GM18861 (cell line): ENCODE results near the gene GPR34.
"Not testable (repeated sequence)": the region's sequence is repeated elsewhere in the genome, so short reads cannot be mapped to it uniquely, and the experiment has no call there.

ENCODE experiments used
- ATAC-seq: cut with Tn5 transposase; IDR thresholded peaks from one replicate; pipeline ENCODE4 v1.9.1; 2021; ENCODE audit not compliant: unreplicated experiment

The GPR34 gene, protein sequence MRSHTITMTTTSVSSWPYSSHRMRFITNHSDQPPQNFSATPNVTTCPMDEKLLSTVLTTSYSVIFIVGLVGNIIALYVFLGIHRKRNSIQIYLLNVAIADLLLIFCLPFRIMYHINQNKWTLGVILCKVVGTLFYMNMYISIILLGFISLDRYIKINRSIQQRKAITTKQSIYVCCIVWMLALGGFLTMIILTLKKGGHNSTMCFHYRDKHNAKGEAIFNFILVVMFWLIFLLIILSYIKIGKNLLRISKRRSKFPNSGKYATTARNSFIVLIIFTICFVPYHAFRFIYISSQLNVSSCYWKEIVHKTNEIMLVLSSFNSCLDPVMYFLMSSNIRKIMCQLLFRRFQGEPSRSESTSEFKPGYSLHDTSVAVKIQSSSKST

DNA sequence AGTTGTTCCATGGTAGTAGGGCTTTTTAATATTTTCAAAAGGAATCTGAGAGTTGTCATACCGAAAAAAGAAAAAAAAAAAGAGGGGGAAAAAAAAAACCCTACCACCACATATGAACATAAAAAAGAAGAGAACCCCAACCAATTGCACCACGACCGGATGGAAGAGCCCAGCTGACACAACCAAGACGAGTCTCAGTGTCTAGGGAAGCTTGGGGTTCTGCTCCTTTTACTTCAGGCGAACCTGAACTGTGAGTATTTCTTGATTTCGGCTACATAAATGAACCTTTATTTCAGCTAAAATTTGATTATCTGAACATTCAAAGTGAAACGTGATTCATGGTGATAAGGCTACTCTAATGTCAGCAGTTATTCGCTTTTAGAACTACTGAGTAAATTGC is at the start of gene GPR34:
Gene GPR34, plus strand, starts transcription at position 139 of the 400 bp plus-strand sequence. CDS start 6,661 bp downstream, outside the sequence.
- ATAC-seq: no peak

DNA sequence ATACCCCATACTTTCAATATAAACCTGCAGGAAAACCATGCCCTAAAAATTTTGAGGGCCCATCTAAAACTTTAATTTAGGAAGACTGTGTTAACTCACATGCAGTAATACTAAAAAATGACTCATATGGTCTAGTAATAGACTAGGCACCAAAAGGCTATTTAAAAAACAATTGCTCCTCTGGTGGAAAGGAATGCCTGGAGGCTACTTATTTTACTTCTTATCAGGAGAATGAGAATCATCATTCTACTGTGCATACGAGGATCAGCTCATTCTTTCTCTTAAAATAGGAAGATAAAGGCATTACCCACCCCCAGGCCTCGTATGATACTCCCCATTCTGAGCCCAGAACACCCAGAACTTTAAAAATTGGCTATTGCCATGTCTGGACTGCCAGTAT is 42.6 kb upstream of the GPR34 start:
- ATAC-seq: not testable (repeated sequence)

DNA sequence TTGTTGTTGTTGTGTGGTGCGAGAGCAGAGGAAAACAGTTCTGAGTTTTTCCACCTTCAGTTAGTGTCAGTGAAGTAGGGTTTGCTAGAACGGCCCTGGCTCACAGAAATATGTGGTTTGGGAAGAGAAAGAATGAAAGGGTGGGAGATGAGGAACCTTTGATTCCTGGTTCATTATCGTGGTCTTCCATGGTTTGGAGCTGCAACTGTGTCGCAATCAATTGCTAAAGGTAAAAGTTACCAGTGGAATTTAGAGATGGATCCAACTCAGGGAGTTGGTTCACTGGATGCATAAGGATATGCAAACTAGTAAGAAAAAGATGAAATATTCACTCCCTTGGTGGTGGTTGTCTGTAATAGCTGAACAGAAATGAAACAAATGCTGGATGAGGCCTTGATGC is 35.6 kb upstream of the GPR34 start:
- ATAC-seq: no peak

DNA sequence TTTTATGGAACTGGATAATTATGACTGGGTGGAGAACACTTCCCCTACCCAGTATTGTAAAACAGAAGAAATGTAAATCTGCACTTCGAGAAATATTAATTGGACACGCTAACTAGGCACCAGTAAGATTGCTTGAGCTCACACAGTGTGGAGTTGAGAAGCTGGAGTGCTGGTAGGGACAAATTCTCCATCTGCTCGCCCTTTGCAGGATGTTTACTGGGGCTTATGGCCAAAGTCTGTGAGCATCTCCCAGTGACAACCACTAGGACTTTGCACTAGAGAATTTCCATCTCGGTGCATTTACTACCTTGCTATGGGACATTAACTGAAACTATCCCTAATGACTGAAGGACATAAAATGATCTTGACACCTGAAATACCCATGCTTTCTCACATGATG is 33.7 kb upstream of the GPR34 start:
- no peak for ATAC-seq

DNA sequence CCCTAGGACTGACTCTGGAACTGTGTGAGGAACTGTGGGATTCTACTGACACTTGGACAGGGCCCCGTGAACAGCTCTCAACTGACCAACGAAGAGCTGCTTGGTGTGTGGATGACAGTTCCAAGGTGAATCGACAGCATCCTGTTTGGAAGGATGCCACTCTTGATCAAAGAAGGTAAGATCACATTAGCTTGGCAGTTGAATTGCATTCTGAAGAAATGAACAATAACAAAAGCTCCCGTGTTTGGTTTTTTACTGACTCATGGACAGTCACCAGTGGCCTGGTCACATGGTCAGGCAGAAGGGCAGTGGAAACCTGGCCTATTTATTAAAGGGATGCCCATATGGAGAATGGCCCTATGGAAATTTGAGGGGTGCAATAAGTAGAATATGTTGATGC is 33.1 kb upstream of the GPR34 start:
- no peak for ATAC-seq

DNA sequence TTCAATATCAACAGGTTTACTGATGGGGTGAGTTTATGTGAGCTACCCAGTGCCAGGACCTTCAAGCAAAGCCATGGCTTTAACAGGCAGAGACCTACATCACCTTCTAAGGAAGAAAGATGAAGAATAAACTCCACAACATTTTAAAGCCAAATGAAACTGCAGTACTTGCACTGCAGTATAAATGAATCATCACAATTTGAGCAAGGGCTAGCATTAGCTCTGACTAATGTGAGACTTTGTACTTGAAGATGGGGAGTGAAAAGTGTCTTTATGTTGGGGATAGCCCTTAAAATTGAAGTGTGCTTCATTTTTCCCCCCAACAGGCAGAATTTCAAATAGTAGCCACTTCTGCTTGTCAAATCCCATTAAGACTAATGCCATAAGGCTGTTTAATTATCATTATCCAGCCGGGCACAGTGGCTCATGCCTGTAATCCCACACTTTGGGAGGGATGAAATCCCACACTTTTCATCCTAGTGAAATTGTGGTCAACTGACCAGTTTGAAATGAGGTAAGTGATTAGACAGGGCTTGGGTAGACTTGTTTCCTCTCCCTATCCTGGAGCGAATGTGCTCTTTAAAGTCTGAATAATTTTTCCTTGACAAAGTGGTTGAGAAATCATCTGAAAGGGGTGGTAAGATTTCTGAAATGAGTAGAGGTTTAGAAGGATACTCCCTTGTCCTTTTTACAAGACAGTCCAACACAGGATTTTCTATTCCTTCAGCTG is 27.2 kb upstream of the GPR34 start:
- no peak for ATAC-seq

DNA sequence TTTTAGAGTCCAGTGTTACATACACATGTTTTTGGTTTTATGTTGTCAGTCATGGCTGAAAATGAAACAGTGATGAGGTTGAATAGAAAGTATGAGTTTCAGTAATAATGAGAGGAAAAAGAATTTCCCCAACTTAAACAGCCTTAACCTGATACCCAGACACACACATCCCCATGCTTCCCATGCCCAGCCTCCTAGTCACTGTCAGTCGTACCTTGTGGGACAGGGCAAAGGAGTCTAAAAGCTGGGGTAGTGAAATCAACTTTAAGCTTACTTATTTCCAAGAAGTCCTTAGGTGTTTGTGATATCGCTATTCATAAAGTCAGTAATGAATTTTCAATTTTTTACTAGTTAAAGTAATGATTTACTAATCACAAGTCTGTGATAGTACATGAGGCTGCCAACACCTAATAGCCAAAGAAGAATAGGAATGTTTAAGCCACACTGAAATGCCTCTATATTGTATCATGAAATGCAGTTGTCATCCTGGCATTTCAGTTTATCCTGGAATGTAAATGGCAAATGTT is 24.3 kb upstream of the GPR34 start:
- peak; percentile 80 for ATAC-seq

DNA sequence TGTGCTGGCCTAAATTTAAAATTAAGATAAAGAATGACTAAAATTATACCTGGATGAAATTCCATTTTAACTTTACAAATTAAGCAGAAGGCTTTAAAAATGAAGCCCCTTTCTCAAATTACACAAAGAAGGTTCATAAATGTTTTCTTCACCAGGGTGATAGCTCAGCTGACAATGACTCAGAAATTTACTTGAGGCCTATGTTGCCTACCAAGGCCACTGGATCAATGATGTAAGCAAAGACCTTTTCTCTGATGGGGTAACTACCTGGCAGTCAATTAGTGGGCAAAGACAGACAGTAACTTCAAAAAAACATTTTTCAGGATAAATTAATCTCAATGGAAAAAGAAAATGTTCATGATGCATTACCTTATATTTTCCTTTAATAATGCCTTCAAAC is 23.9 kb upstream of the GPR34 start:
- ATAC-seq: no peak

DNA sequence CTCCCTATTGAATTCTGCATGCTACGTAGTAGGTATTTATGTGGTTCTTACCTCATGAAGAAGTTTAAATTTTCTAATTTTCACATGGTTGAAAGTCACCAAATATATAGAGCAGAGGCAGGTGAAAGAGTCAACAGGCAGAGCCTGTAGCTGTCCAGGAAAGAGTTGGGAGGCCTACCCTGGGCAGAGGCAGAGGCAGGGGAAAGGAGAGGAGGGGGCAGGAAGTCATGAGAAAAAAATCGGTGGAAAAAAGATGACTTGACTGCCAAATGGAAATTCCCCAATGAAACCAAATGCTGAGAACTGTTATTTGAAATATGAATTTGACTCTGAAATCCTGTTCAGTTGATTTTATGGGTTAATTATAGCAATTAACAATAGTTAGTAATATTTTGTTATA is 23.1 kb upstream of the GPR34 start:
- no peak for ATAC-seq

DNA sequence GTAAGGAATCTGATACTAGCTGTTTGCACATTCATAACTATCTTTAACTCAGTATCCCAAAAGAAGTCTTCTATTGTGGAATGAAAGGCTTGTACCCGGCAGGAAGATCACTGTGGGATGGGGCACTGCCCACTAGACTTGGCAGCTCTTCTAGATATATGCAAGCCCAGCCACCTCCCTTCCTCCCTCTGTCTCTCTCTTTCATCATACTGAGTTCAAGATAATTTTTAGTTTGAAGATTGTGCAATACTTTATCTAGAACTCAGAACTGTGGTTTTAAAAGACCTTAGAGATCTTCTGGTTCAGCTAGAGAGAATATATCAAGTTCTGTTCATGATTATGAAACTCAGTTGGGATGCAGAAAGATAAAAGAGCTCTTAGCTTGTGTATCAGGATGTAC is 22.5 kb upstream of the GPR34 start:
- no peak for ATAC-seq

DNA sequence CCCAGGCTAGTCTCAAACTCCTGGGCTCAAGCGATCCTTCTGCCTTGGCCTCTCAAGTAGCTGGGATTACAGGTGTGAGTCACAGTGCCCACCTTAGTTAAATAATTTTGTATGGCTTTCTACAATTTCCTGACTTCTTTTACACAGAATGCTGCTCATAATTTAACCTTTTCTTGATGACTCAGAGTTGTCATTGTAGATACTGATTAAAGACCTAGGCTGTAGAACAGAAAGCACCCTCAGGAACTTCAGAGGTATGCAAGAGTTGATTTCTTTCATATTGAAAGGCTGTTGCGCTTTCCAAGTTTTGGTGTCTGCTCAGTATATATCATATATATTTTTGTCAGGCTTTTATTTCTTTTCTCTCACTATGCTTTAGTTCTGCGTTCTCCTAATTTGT is 21.1 kb upstream of the GPR34 start:
- ATAC-seq: no peak

DNA sequence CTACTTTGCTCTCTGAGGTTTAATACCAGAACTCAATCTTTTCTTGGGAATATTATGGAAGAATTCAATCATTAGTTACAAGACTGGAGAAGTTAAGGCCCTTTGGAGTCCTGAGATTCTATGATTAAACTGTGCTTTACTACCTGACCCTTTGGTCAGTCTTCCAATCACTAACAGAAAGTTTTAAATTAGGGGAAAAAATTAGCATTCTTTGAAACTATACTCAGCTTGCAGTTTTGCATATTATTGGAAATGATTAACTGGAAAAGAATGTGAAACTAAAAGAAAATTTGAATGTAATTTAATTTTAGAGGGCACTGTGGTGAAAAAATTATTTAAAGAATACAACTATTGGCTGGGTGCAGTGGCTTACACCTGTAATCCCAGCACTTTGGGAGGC is 18.7 kb upstream of the GPR34 start:
- ATAC-seq: peak; percentile 53

DNA sequence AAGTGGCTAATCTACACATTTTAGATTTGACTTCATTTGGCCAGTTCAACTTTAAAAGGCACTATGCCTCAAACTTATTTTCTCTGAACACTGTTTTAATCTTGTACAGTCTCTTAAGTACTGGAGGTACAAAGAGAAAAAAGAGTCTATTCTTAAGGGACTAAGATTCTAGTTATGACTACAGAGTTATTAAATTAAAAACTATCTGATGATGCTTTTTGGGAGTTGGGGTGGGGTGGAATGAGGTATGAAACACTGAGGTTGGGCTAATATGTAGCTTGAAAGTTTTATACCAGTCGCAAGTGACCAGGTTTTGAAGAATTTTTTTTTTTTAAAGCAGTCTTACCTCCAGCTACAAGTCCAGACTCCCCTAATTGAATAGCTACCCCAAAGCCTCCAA is 17.7 kb upstream of the GPR34 start:
- peak; percentile 56 for ATAC-seq

DNA sequence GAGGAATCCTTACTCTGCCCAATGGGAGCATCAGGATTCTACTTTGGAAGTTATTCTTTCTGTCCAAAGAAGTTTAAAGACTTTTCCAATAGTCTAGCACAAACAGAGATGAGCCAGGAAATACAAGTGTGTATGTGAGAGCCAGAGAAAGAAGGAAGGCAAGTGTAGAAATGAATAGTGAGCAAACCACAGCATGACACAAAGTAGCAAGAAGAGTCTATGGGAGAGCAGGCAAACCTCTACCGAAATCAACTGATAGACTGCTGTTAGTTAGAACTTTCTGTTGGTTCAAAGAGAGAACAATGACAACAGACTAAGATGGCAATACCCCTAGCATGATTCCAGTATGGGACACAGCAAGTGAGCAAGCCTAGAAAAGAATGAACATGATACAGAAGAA is 16.1 kb upstream of the GPR34 start:
- no peak for ATAC-seq

DNA sequence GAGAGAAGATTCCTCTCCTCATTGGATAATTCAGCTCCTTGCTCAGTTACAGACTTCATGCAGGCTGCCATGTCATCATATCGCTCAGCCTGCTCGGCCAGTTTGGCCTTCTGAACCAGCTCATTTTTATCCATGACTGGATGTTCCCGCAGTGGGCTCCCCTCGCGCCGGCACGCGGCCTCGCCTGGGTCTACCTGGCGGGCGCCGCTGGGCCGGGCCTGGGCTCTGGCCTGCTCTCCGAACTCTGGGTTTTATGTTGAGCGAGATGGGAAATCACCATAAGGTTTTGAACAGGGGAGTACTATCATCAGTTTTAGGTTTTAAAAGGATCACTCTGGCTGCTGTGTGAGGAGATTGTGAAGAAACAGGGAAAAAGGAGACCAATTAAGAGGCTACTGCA is 12.4 kb upstream of the GPR34 start:
- ATAC-seq: not testable (repeated sequence)

DNA sequence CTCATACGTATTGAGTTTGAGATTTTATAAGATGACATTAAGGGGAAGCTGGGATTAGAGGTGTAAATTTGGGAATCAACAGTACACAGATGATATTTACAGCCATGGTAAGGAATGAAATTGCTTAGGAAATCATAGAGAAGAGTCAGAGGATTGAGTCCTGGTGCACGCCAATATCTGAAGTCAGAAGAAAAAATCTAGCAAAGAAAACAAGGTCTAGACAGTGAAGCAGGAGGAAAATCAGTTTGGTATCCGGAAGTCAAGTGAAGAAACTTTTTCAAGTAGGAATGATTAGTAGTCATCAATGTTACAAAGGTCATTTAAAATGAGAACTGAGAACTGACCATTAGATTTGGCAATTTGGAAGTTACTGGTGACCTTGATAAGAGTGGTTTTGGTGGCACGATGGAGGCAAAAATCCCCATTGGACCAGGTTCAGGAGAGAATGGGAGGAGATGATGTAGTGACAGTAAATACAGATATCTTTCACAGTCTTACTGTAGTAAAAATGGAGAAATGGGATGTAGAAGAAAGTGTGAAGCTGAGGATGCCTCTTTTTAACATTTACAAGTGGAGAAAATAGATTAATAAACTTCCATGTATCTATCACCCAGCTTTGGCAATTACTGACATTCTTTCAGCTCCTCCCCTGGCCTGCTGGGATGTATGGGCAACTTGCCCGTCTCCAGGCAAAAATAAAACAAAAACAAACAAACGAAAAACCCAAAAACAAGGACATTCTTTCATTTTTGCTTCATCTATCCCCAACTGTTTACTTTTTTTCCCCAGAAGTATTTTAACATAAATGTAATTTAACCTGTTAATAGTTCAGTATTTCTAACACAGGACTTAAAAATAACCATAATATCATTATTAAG is 11.4 kb upstream of the GPR34 start:
- ATAC-seq: no peak

DNA sequence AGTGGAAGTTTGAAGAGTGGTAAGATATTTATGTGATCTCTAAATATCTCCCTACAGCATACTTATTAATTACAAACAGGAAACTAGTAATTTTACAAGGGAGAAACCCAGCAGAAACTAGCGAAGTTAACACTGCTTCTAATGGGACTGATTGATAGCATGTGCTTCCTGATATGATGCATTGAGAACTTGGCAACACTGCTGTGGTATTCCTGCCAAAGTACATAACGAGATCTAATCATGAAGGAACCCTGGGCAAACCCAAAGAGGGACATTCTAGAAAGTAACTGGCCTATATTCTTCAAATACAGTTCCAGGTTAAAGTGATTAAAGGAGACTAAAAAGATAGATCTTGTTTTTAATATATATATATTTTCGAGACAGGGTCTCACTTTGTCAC is 4.6 kb upstream of the GPR34 start:
- ATAC-seq: no peak

DNA sequence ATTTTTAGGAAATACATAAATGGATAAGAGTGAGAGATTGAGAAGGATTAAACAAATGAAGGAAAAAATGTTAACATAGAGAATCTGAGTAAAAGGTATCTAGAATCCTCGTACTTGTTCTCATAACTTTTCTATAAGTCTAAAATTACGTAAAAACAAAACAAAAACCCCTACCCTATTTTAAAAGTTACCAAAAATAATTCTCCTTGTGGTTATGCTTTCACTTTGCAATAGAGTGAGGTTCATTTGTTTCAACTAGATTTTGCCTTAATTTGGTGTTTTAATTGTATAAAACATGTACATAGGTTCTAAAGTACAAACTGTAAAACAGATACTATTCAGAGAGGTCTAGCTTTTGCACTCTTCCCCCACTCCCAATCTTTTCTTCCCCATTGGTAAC is 3.8 kb upstream of the GPR34 start:
- ATAC-seq: no peak

DNA sequence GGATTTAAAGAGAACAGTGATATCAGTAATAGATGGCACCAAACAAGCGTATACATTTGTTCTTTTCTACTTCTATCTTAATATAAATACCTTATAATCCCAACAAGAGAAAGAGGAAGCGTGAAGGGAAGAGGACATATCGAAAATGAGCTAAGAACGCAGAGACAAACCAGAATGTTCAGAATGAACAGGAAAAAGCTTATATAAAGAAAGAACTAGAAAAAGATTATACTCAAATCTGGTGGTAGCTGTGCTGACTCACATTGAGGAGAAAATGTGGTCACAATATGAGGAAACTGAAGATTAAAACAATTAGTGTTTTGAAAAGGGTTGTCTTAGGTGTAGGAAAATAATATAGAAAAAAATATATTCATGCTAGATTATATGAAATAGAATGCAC is 2.0 kb upstream of the GPR34 start:
- ATAC-seq: peak; percentile 56

DNA sequence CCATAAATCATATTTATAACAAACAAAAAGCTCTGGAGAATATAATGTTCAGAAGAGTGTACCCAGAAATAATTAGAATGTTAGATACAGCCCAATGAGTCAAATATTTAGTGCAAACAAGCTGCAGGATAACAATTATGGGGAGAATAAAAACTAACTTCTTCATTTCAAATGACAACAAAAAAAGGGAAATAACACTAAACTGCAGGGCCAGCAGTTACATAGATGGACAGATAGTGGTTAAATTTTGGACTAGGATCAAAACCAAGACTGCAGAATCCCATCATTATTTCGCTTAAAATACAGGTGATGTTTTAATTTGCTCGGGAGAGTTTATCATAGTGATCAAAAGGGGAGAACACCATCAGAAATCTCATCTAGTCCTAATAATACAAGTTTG is 617 bp upstream of the GPR34 start:
- ATAC-seq: no peak

DNA sequence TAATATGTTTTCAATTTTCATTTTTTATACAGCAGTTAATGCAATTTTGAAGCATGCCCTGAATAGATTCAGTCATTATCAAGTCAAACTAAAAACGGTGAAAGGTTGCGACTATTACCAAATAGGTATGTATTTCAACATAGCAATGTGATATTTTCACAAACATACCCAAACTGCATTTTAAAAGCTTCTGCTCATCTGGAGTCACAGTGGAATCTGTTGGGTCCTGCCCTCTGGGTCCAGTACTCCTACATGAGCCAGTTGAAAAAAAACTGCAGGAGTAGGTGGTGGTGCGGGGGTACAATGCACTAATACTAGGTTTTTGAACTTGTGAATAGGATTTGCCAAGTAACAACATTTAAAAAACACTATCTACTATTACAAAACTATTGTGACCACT is 938 bp downstream of the GPR34 start:
- no peak for ATAC-seq
